ENCODE data around the gene SLC22A23.

The SLC22A23 gene

DNA sequence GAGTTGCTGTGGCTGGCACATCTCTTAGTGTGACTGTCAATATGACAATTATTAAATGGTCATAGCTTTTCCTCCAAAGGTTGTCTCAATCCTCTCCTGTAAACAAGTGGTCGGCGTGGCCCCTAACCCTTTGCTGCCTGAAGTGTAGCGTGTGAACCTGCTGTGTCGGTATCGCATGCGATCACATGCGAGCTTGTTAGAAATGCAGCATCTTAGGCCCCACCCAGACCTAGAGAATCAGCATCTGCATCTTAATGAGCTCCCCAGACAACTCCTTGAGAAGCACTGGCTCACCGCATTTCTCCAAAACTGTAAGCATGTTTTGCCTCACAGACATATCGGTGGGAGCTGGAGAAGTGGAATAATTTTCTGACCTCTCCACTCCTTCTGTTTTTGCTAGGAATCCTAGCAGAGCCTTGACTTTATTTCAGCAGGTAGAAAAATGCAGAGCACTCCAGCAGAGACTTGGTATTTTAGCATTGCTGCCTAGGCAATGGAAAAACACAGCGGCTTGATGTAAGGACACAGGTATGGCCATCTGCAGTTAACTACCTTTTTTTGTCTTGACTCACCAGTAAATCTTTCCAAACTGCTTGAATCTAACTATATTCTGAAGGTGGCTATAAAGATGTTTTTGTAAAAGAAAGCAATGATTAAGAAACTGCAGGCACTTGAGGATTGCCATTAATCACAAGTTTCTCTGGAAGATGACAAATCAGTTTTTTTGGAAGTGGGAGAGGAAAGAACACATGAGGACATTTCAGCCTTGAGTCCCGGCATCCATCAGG lies 130.5 kb downstream of the SLC22A23 start:
- Histone ChIP-seq H3K36me3 (peaks cover 0 to 3% (median 0%) of the 10 kb centered on the region in 3 donors), H3K4me1 (peaks cover 0 to 5% (median 5%) of the 10 kb centered on the region in 4 donors), H3K9me3 (no peaks in the 10 kb centered on the region), H3K27me3 (no peaks in the 10 kb centered on the region), H3K4me3 (no peak overlapping the region), H3K27ac (no peak overlapping the region)
- no peak for TF ChIP-seq CTCF (IDR thresholded peaks at IDR 0.05)
- intact Hi-C loops (cut with DNase I; ENCODE audit: low total_unique reads), result no loop called here
- DNase-seq, result no peak

DNA sequence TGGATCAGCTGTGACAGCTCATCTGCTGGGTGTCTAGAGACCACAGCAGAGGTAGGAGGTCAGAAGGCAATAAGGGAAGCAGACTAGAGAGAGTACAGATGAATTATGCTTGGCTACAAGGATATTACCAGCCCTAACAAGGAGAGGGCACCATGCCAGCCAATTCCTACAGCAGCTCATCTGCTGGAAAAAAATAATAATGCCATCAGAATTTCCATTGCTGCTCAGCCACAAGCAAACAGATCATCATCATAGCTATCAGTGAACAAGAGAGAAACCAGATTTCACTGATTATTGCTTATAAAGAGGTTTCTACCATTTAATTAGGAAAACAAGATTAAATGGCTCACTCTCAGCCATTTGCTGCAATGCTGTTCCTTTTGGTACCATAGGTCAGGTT lies 131.6 kb downstream of the SLC22A23 start:
- Histone ChIP-seq H3K4me3 (no peak overlapping the region), H3K4me1 (peaks cover 0 to 5% (median 5%) of the 10 kb centered on the region in 4 donors)

GRCh38 chr6:3324262-3324942 lies 132.4 kb downstream of the SLC22A23 start:
- no peak overlapping the region for H3K27ac ChIP-seq
- peaks cover 0 to 5% (median 5%) of the 10 kb centered on the region in 4 donors for H3K4me1 ChIP-seq
- DNase-seq, result no peak
- peaks cover 0 to 3% (median 0%) of the 10 kb centered on the region in 3 donors for H3K36me3 ChIP-seq
- no peak for TF ChIP-seq CTCF (IDR thresholded peaks at IDR 0.05)
- H3K27me3 ChIP-seq, result no peaks in the 10 kb centered on the region
- H3K4me3 ChIP-seq, result no peak overlapping the region
- H3K9me3 ChIP-seq, result no peaks in the 10 kb centered on the region
- intact Hi-C loops (cut with DNase I; ENCODE audit: low total_unique reads), result no loop called here

More for the DNA sequence above, 131.6 kb downstream of the SLC22A23 start:
- no peak for TF ChIP-seq CTCF (IDR thresholded peaks at IDR 0.05)
- intact Hi-C loops (cut with DNase I; ENCODE audit: low total_unique reads), result no loop called here
- H3K27me3 ChIP-seq, result no peaks in the 10 kb centered on the region
- no peak for DNase-seq
- H3K9me3 ChIP-seq, result no peaks in the 10 kb centered on the region
- H3K36me3 ChIP-seq, result peaks cover 0 to 3% (median 0%) of the 10 kb centered on the region in 3 donors
- H3K27ac ChIP-seq, result no peak overlapping the region

- no peak for TF ChIP-seq CTCF (IDR thresholded peaks at IDR 0.05)
- no peaks in the 10 kb centered on the region for H3K9me3 ChIP-seq
- H3K27ac ChIP-seq, result no peak overlapping the region
- DNase-seq, result no peak
- peaks cover 0 to 3% (median 0%) of the 10 kb centered on the region in 3 donors for H3K36me3 ChIP-seq
- peaks cover 0 to 5% (median 5%) of the 10 kb centered on the region in 4 donors for H3K4me1 ChIP-seq
- H3K27me3 ChIP-seq, result no peaks in the 10 kb centered on the region
- H3K4me3 ChIP-seq, result no peak overlapping the region
- intact Hi-C loops (cut with DNase I; ENCODE audit: low total_unique reads), result no loop called here
Observed at GRCh38 chr6:3323696-3324261, 133.1 kb downstream of the SLC22A23 start.

- Histone ChIP-seq H3K27ac (no peak overlapping the region), H3K36me3 (peaks cover 0 to 3% (median 0%) of the 10 kb centered on the region in 3 donors), H3K27me3 (no peaks in the 10 kb centered on the region), H3K9me3 (no peaks in the 10 kb centered on the region), H3K4me1 (peaks cover 0 to 5% (median 5%) of the 10 kb centered on the region in 4 donors), H3K4me3 (no peak overlapping the region)
- intact Hi-C loops (cut with DNase I; ENCODE audit: low total_unique reads), result no loop called here
- TF ChIP-seq CTCF (IDR thresholded peaks at IDR 0.05), result no peak
- no peak for DNase-seq
Observed at GRCh38 chr6:3323148-3323547, 133.7 kb downstream of the SLC22A23 start.

All from tibial artery (tissue), 4 donors.